HG03135 (cell line): Measurements from ENCODE around the gene YWHAB.
"Not testable (repeated sequence)": the region's sequence is repeated elsewhere in the genome, so short reads cannot be mapped to it uniquely, and the experiment has no call there.

Experiments used
- ATAC-seq: cut with Tn5 transposase; IDR thresholded peaks from one replicate; pipeline ENCODE4 v1.9.1; 2021; ENCODE audit warnings: mild to moderate bottlenecking, moderate library complexity; ENCODE audit not compliant: unreplicated experiment

The YWHAB gene

DNA sequence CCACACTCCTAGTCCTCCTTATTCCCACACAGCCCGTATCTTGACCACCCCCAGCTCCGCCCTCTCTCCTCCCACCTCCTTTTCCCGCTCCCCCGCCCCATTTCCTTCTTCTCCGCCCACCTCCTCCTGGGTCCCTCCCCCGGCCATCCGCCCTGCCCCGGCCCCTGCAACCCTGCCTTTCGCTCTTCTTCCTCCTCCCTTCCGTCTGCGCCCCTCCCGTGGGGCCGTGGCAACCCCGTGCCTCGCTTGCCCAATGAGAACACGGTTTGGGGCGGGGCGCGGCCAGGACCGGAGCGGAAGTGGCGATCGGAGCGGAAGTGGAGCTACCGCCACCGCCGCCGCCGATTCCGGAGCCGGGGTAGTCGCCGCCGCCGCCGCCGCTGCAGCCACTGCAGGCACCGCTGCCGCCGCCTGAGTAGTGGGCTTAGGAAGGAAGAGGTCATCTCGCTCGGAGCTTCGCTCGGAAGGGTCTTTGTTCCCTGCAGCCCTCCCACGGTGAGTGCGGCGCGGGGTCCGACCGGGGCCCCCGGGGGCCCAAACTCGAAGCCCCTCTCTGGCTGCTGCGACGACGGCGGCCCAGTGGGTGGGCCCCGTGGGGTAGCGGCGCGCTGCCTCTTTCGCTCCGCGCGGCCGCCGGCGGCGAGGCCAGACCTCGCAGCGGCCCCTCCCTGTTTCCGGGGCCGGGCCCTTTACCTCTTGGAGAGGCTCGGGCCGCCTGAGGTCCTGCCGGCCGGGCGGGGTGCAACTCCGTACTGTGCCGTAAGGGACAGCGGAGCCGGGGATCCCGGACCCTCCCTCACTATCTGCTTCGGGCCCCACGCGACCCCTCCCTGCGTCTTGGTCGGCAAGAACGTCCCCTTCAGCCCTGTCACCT is at the start of gene YWHAB:
Gene YWHAB (plus strand): TSS at position 314 of the 874 bp plus-strand sequence. CDS start 15,829 bp downstream, outside the sequence.
- peak; percentile 92 for ATAC-seq

DNA sequence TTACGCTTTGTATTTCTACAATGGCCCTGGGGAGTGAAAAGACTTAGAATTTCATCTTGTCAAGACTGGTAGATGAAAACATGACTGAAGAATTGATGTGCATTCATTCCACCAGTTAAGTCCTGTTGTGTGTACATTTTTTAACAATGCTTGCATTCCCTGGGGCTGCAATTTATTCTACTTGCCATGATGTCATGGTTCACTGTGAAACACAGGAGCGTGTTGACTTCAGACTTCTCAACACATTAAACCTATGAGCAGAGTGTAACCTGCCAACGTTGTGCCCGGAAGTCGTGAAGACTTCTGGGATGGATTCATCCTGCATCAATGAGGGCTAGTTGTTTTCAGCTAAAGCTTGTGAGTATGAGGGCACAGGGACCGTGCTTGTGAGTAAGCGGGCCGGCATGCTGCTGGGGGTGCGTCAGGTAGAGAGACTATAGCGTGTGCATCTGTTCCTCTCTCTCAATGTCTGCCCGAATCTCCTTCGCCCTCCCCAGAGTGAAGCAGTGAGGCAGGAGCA is 48.8 kb upstream of the YWHAB start:
- ATAC-seq: no peak

DNA sequence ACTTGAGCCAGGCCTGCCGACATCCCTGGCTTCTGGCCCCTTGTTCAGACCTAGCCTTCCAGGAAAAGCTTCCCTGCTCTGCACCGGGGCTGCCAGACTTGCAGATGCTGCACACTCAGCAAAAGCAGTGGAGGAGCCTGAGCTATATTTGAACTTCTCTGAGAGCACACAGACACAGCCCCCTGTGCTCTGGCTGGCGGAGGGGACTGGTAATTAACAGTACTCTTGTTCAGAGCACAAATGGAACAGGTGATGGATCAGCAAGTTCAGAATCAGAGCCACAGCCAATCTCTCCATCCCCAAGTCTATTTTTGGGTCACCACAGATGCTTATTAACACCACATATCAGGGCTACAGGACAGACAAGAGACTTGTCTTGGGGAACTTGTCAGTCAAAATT is 47.6 kb upstream of the YWHAB start:
- no peak for ATAC-seq

DNA sequence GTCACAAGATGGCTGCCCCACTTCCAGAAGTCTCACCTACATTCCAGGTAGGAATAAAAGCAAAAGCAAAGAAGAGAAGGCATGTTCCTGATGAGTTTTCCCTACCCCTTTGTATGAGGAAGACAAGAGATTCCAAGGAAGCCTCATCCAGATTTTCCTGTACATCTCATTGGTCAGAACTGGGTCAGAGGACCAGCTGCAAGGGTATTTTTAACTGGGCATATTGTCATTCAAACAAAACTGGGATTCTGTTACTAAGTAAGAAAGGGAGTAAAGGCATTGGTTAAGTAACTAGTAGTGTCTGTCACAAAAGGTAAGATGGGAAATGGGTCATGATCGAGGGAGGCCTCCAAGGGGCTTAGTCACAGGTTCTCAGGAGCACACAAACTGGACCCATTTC is 47.0 kb upstream of the YWHAB start:
- no peak for ATAC-seq

DNA sequence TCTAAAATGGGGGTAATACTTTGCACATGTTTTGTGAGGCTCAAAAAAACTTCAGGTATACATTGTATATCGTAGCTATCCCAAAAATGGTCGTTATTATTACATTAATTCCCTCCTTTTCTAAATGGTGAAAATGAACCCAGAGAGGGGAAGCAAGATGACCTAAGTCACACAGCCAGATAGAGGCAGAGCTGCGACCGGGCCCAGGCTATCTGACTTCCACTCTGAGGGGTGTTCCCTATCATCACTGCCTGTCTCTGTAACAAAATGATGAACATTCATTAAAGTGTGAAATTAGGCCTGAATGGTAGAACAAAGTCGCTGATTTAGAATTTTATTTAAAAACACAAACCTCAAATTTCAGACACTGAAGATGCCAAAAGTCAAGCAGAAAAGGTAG is 46.0 kb upstream of the YWHAB start:
- ATAC-seq: no peak

DNA sequence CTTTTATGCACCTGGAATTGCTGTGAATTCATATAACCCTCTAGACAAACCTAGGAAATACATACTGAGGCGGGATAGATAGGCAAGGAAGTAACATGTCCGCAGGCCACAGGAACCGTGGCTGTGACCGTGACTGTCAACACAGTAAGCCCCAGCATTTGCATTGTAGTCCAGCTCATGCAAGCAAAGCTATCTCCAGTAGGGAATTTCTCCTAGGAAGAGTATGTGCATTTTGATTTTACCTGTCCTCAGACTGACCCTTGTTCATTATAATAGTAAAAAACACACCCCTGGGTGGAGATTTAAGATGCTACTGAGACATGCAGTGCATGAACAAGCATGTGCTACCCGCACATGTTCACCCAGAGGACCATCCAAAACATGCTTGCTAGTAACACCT is 44.7 kb upstream of the YWHAB start:
- no peak for ATAC-seq

DNA sequence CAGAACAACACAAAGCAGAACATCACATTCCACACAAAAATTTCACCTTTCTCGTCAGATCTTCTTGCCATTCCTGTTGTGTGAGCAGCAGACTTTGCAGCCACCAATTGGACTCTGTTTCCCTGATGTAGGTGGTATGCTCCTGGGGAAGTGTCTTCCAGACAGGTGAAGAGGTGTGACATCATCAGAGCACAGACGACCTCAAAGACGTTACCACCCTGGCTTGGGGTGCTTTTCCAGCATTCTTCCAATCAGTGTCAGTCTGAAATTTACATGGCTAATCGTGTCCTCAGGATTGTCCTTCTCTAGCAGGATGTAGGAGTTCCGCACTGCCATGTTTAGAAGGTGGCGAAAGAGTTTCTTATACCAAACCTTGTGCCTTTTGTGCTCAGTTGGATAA is 43.5 kb upstream of the YWHAB start:
- ATAC-seq: no peak

DNA sequence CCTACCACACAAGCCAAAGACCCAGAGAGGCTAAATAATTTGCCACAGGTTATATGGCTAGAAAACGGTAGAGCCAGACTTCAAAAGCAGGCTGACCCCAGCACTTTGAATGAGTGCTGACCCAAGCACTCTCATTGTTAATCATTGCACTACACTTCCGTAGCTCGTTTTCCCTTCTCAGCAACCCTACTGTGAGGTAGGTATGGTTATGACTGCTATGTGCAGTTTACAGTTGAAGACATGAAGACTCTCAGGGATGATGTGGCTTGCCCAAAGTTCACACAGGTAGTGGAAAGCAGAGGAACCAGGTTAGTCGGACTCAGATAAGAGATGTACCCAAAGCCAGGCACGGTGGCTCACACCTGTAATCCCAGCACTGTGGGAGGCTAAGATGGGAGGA is 41.6 kb upstream of the YWHAB start:
- no peak for ATAC-seq

DNA sequence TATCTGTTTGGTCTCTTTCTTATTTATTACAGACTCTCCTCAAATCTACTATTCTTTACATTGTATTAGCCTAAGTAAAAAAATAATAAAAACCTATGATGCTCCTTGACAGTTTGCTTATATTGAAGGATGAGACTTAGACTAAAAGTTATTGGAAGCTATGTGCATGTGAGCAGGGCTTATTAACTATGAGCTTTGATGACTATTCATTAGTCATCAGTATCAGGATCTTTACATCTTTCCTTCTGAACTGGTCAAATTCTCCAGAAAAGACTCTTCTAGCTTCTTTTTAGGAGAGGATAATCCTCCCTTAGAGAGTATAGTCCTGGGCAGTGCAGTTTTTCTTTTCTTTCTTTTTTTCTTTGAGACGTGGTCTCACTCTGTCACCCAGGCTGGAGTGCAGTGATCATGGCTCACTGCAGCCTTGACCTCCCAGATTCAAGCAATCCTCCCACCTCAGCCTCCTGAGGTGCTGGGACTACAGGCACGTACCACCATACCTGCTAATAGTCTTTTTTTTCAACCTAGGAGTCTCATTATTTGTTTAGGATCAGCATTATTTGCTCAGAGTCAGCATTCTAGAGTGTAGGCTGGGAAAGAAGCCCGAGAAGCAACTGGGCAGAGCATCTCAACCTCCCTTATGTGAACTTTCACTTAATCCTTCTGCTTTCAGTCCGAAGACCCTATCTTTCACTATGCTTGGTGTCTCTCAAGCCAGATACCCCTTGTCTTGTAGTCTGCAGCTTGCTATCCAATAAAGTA is 37.1 kb upstream of the YWHAB start:
- no peak for ATAC-seq

DNA sequence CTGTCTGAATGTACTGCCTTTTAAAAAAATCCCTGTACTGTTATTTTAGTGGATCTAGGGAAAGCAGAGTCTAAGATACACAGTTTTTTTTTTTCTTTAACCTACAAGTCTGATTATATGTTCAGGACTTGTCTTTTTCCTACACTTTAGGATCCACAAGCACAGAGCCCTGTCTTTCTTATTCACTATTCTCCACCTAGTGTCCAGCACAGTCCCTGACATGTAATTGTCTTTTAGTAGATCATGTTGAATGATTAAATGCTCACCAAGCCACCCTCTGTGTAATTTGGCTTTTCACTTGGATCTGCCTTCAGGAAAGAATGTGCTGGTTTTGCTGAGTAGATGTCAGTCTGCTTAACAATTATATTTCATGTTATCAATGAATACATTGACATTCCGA is 35.8 kb upstream of the YWHAB start:
- no peak for ATAC-seq

DNA sequence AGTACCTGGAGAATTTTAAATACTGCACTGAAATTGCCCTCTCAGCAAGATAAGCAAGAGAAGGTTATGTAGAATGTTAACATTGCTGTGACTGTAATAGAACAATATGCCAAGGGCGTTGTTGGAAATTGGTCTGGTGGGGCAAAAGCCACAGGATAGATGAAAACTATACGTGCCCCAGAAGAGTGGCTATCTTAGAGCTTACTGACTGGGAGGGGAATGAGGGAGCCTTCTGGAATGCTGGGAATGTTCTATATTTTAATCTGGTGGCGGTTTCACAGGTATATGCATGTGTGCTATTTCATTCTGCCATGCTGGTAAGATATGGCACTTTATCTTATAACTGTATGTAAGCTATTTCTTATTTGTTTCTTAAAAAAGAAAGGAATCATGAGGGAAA is 35.2 kb upstream of the YWHAB start:
- ATAC-seq: no peak

DNA sequence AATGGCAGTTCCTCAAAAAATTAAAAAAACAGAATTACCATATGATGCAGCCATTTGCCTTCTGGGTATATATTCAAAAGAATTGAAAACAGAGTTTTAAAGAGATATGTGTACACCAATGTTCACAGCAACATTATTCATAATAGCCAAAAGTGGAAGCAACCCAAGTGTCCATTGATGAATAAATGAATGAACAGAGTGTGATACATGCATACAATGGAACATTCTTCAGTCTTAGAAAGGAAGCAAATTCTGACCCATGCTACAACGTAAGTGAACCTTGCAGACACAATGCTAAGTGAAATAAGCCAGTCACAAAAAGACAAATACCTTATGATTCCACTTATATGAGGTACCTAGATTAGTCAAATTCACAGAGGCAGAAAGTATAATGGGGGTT is 34.7 kb upstream of the YWHAB start:
- no peak for ATAC-seq

DNA sequence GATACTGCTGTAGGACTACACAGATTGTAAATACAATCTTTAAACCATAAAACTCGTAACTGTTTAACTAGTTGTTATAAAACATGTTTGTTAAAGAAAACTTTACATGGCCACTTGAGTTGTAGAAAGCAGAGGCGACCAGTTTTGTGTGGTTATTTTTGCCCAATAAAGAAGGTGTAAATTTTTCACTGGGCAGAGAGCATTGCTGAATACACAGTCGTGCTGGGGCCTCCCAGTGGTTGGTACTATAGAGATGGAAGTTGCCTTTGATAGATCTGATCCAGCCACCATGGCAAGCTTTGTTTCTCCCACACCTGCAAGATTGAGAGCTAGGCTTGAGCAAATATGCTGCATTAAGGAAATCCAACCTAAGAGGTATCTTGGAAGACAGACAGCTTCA is 34.0 kb upstream of the YWHAB start:
- no peak for ATAC-seq

DNA sequence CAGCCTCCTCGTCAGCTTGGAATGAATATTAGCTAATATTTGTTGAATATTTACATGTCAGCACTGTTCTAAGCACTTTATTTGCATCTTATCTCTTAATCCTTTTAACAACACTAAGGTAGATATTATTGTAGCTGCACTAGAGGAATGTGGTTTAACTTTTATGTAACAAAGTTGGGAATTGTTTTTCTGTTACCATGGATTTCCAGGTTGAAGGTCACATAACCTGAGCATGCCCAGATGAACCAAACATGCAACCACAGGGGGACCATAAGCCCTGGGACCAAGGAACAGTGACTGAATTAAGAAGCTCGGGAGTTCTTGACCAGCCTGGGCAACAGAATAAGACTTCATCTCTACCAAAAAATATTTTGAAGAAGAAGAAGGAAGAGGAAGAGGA is 29.1 kb upstream of the YWHAB start:
- no peak for ATAC-seq

DNA sequence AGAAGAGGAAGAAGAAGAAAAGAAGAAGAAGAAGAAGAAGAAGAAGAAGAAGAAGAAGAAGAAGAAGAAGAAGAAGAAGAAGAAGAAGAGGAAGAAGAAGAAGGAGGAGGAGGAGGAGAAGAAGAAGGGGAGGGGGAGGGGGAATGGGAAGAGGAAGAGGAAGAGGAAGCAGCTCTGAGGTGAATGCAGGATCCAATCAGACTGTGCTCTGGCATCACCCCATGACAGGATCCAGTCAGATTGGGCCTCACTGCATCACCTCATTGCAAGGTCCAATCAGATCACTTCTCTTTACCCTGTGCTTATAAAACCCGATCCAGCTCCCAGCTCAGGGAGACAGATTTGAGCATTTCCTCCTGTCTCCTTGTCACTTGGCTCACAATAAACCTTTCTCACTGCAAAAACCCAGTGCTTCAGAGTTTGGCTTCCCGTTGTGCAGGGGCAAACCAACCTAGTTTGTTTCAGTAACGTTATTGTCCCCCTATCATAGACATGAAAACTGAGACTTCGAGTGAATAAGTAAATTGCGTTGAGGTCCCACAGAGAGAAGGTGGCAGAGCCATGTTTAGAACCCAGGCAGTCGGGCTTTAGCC is 28.6 kb upstream of the YWHAB start:
- ATAC-seq: no peak

DNA sequence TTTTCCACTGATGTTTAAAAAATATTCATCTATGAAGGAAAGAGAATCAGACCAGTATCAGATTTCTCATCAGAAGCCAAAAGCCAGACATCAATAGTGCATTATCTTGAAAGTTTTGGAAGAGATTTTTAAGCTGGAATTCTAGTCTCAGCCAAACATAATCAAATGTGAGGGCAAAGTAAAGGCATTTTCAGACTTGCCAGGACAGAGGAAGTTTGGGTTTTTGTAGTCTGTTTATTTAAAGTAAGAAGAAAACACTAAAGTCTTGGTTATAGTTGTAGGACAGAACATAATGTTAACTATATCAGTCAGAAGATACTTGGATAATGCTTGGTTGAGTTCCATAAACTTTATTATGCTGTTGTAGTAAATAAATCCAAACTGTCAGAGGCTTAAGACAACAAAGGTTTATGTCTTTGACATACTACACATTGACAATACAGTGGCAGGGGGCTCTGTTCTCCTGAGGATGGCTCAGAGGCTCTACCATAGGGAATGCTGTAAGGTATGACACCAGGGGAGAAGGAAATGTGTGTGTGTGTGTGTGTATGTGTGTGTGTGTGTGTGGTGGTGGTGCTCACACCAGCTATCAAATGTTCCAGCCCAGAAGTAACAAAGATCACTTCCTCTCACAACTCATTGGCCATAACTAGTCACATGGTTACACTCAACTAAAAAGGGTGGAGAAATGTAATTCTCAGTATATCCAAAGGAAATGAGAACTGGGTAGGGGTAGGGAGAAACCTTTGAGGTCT is 26.7 kb upstream of the YWHAB start:
- ATAC-seq: no peak

DNA sequence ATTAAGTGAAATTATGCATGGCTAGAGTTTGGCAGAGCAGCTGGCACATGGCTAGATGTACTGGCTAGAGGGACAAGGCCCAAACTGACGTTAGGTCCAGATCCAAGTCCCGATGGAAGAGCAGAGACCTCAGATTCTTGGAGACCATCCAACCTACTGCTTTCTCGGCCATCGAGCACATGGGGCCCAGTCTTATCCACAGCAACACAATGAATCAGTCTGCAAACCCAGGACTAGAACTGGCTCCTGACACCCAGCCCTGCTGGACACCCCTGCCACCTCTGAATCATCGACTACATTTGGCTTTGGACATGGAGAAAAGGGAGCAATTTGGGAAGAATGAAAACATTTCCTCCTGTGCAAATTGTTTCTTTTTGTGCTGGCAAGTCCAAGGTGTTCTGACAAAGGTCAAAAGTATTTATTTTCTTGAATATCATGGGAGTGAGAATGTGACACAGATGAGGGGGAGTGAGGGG is 23.9 kb upstream of the YWHAB start:
- no peak for ATAC-seq

DNA sequence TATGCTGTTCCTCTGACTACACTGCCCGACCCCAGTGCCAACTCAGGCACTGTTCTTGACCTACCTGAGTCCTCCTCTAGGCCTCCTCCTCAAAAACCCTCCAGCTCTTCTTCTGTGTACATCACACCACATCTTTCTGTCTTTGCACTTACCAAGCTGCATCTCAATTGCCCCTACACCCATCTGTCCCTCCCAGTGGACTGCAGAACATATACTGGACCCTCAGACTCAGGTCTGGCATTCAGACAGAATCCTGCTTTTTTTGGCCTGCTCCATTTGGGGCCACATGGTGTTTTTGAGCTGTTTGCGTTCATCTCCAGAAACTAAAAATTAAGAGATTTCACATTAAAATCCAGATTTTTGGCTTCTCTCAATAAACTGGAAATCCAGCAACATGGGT is 23.2 kb upstream of the YWHAB start:
- no peak for ATAC-seq

DNA sequence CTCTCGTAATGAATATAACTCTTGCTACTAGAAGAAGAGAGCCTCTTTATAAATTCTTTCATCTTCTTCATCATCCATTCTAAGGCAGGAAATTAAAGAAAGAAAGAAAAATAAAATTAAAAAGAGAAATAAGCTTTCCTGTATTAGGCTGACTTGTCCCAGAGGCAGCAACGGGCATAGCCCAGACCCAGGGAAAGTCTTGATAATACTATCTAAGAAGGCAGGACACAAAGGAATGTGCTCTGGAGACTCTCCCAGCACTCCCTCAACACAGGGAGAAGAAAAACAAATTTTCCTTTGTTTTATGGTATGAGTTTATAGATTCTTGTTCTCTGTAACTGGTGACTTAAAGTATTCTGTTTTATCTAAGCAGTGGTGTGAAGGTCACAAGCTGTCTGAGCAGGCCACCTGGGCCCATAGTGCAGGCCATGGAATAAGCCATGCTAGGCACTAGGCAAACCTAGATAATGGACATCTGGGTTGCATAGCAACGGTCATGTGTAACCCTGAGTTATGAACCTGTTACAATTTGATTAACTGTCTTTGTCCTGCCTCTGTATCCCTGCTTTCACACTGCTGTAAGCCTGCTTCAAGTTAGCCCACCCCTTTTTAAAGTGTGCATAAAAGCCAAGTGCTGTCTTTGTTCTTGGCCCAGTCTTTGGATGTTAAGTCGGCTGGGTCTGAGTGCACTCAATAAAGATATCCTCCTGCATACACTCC is 22.0 kb upstream of the YWHAB start:
- ATAC-seq: not testable (repeated sequence)

DNA sequence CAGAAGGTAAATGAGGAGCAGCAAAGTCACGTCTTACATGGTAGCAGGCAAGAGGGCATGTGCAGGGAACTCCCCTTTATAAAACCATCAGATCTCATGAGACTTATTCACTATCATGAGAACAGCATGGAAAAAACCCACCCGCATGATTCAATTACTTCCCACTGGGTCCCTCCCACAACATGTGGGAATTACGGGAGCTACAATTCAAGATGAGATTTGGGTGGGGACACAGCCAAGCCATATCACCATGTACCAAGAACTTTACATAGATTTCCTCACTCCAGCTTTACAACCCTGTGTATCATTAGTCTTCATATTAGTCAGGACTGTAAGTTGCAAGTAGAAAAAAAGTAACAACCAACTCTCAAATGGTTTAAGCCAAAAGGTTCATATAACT is 21.0 kb upstream of the YWHAB start:
- not testable (repeated sequence) for ATAC-seq
